ENCODE data around the gene PIK3R5.

DNA sequence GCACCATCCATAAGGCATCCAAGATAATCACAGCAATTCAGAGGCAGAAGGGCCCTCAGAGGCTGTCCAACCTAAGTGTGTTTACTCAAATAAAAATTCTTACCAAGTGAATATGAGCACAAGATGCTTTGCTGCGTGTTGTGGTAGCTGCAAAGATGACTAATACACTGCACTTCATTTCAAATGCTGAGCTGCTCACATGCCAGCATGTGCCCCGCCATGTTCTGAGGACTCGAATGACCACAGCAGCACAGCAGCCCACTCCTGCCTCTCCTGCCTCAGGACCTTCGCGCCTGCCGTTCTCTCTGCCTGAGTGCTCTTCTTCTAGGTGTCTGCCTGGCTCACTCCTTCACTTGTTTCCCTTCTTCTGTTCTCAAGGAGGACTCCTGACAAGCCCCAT is 19.0 kb downstream of the PIK3R5 start:
- TF ChIP-seq CTCF (IDR thresholded peaks at IDR 0.05) (no peak), POLR2A (IDR thresholded peaks at IDR 0.05) (no peak)
